Cardiac septum (tissue), 1 donor: ENCODE measurements around the gene MCEMP1. TPM values are rescaled to one million over a fixed set of nuclear protein-coding genes. Genes with fewer than 3 reads are reported as not detected.

Experiments
- DNase-seq: peaks from one replicate; pipeline ENCODE4 v3.0.0-alpha.2; 2020; ENCODE audit warnings: low spot score
- intact Hi-C: fragments of 100-400 bp; cut with DNase I; formaldehyde crosslinking; loops from one replicate; pipeline ENCODE4 v1.14.0; 2022
- total RNA-seq: library from RNA; stranded (reverse); fragmentation: NEBNext Ultra II Directional; extraction: Animal tissue kit (Norgen Biotek cat#: 25700); gene quantifications from one replicate; pipeline ENCODE4 v1.2.1, GENCODE V29; 2021
- donor health status: DM: no; HTN: no; CAD: no.

Gene MCEMP1
- total RNA-seq, 1 donor from 2014 or later, result 0.54 TPM

- no peak for DNase-seq
- intact Hi-C loops, result no loop called here
Observed at GRCh38 chr19:7687177-7687576, 10.3 kb downstream of the MCEMP1 start.

- DNase-seq, result no peak
- intact Hi-C loops, result no loop called here
Observed at GRCh38 chr19:7689165-7689564, 12.3 kb downstream of the MCEMP1 start.

DNA sequence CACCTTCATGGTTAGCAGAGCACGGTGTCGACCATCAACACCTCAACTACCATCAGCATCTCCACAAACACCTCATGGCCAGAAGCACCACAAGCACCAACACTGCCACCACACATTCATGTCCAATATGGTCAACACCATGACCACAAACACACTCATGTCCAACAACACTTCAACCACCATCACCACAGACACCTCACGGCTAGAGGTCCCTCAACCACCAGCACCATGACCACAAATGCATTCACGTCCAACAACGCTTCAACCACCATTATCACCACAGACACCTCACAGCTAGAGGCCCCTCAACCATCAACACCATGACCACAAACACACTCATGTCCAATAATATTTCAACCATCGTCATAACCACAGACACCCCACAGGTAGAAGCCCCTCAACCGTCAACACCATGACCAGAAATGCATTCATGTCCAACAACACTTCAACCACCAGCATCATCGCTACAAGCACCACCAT is 13.9 kb downstream of the MCEMP1 start:
- intact Hi-C loops, result no loop called here
- DNase-seq, result no peak

DNA sequence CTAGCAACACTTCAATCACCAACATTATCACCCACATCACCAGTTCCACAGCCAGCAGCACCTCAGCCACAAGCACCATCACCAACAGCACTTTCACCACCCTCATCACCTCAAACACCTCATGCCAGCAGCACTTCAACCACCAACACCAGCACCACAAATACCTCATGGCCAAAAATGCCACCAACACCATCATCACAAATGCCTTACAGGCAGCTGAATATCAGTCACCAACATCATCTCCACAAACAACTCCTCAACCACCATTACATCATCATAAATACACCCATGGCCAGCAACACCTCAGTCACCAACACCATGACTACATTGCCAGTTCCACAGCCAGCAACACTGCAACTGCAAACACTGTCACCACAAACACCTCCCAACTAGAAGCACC is 14.6 kb downstream of the MCEMP1 start:
- DNase-seq, result no peak
- intact Hi-C loops, result no loop called here

DNA sequence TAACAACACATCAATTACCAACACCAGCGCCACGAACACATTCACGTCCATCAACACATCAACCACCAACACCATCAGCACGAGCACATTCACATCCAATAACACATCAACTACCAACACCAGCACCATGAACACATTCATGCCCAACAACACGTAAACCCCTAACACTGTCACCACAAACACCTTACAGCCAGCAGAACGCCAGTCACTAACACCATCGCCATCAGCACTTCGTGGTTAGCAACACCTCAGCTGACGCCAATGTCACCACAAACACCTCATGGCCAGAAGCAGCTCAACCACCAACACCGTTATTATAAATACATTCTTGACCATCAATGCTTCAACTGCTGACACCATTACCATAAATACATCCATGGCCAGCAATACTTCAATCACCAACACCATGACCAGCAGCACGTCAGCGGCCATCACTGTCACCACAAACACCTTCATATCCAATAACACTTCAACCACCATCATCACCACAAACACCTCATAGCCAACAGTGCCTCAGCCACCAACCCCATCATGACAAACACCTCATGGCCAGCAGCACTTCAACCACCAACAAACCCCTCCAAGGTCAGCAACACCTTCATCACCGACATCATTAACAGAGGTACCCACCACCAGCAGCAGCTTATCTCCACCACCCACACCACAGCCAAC is 15.7 kb downstream of the MCEMP1 start:
- intact Hi-C loops, result no loop called here
- no peak for DNase-seq

- intact Hi-C loops, result no loop called here
- no peak for DNase-seq
Observed at GRCh38 chr19:7694499-7694898, 17.6 kb downstream of the MCEMP1 start.

GRCh38 chr19:7697721-7698287 is 20.9 kb downstream of the MCEMP1 start:
- intact Hi-C loops, result no loop called here
- no peak for DNase-seq

GRCh38 chr19:7698583-7698982 is 21.7 kb downstream of the MCEMP1 start:
- DNase-seq, result no peak
- intact Hi-C loops, result no loop called here

GRCh38 chr19:7699003-7699402 is 22.1 kb downstream of the MCEMP1 start:
- intact Hi-C loops, result no loop called here

GRCh38 chr19:7699417-7700401 is 22.8 kb downstream of the MCEMP1 start:
- DNase-seq, result no peak
- intact Hi-C loops, result no loop called here

More at GRCh38 chr19:7699003-7699402, 22.1 kb downstream of the MCEMP1 start:
- DNase-seq, result no peak

DNA sequence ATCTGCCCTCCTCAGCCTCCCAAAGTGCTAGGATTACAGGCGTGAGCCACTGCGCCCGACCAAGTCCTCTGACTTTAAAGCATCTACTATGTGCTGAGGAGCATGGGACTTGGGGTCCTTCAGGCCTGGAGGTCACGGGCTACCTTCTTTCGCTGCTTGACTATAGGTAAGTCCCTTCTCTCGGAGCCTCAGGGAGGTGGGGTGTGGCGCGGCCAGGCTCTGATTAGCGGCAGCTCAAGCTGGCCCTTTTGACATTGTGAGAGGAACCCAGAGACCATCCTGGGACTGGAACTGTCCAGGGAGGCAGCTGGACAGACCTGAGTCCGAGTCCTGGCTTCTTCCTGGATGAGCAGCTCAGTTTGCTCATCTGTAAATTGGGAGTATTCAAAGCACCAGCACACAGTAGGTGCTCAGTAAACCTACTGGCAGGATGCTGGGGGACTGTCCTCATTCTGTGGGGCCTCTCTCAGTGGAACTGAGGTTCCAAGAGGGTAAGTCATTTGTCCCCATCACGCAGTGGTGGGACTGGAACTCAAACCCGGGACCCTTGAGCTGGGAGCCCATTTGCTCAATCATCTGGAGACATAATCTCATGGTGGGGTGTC is 24.3 kb downstream of the MCEMP1 start:
- DNase-seq, result no peak
- intact Hi-C loops, result no loop called here

- intact Hi-C loops, result no loop called here
- DNase-seq, result no peak
Observed at GRCh38 chr19:7701654-7702457, 25.0 kb downstream of the MCEMP1 start, which contains the start of gene FCER2. FCER2 (minus strand) TSS chr19:7702131; CDS start chr19:7699760, 2,371 bp downstream.

- intact Hi-C loops, result no loop called here
- DNase-seq, result no peak
Observed at GRCh38 chr19:7703332-7703731, 26.4 kb downstream of the MCEMP1 start.

GRCh38 chr19:7704280-7705060 is 27.6 kb downstream of the MCEMP1 start:
- intact Hi-C loops, result no loop called here
- no peak for DNase-seq

GRCh38 chr19:7705387-7706187 is 28.7 kb downstream of the MCEMP1 start:
- peak; percentile 80 for DNase-seq
- intact Hi-C loops, result no loop called here

DNA sequence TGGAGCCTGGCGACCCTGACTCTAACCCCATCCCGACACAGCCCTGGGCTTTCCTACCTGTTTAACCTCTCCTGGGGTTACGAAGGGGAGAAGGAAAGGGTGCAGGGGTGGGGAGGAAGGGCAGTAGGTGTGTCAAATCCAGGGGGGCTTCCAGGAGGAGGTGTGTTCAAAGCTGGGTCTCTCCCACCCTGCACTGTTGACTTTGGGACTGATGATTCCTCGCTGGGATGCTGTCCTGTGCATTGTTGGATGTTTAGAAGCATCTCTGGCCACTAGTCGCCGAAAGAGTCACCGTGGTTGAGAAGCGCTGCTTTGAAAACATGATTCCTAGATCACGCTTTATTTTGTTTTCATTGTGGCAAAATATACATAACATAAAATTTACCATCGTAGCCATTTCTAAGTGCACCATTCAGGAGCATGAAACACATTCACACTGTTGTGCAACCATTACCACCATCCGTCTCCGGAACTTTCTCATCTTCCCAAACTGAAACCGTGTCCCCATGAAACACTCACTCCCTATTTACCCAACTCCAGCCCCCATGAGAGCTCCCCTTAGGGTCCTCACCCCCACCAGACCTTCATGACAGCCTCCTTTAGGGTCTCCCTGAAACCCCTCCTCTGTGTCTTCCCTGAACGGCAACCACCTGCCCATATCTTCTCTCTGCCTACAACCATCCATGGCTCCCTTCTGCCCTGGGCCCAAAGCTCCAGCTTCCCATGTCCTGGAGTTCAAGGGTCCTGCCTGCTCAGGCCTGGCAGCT is 29.5 kb downstream of the MCEMP1 start:
- no peak for DNase-seq
- intact Hi-C loops, result no loop called here

DNA sequence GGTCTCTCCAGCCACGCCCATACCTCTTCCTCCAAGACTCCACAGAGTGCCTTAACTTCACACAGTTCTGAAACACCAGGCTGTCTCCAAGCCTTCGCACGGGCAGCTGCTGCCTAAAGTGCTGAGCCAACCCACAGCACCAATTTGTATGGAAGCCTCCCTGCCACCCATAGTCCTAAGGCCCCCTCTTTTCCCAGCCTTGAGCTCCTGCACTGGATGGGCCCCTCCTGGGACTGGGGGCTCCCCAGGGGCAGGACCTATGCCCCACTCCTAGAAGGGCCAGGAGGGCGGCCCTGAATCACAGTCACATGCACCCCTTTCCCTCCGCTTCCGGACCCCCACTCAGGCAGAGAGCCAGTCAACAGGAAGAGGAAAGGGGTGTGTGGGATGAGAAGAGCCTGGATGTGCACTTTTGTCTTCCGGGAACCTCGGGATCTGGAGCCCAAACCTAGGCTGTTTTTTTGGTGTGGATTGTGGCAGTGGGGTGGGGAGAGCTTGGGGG is 30.1 kb downstream of the MCEMP1 start:
- intact Hi-C loops, result no loop called here
- no peak for DNase-seq
